Measurements from ENCODE around the gene HLA-DQA1. TPM values are rescaled to one million over a fixed set of nuclear protein-coding genes. Genes with fewer than 3 reads are reported as not detected.
"Not testable (repeated sequence)": the region's sequence is repeated elsewhere in the genome, so short reads cannot be mapped to it uniquely, and the experiment has no call there.

The HLA-DQA1 gene
- polyA plus RNA-seq, 3 donors = 1.7 to 4.5 (median 2.5) TPM

GRCh38 chr6:32615885-32616532 lies 21.2 kb upstream of the HLA-DQA1 start:
- no peak for DNase-seq

DNA sequence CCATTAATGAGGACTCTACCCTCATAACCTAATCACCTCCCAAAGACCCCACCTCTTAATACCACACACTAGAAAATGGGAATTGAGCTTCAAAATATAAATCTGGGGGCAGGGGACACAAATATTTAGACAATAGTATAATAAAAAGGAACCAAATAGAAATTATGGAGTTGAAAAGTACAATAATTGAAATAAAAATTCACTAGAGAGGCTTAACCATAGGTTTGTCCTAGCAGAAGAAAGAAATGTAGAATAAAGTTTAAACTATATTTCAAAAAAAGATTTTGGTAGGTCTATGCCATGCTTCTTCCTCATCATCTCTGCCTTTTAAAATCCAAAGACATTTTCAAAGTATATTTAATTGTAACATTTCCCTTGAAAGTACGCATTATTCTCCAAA lies 19.5 kb upstream of the HLA-DQA1 start:
- DNase-seq = no peak

DNA sequence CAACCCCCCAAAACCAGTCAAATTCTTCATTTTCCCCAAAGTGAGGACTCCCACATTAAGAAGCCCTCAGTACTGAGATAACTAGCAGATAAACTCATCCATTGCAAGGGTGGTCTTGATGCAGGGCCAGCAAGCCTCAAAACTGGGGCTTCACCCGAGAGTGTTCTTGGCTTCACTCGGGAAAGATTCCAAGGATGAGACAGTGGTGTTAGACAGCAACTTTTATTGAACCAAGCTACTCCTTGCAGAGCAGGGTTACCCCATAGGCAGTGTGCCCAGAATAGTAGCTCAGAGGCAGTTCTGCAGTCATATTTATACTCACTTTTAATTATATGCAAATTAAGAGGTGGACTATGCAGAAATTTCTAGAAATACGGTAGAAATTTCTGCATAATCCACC lies 15.8 kb upstream of the HLA-DQA1 start:
- no peak for DNase-seq

GRCh38 chr6:32622545-32623401 lies 14.4 kb upstream of the HLA-DQA1 start:
- DNase-seq = peak; percentile 34

- no peak for DNase-seq
These were observed 13.5 kb upstream of the HLA-DQA1 start for GRCh38 chr6:32623693-32624092.

- no peak for DNase-seq
These were observed 12.6 kb upstream of the HLA-DQA1 start for GRCh38 chr6:32624565-32624964.

DNA sequence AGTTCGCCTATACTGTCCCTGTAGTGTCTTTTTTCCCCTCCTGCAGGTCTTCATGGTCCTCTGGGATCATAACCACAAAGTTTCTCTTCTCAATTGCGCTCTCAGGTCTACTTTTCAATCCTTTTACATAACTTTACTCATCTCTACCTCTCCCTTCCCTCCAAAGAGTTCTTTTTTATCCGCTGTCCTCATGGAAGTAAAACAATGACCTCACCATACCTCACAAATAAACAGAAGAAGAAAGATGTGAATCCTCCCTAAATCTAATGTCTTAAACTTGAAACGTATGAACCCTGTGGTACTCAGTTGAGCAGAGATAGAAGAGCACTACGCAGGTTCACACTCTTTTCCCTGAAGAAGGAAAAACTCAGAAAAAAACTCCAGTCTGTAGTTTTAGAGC lies 12.1 kb upstream of the HLA-DQA1 start:
- DNase-seq = no peak

GRCh38 chr6:32627249-32627648 lies 10.0 kb upstream of the HLA-DQA1 start:
- DNase-seq = no peak

GRCh38 chr6:32627831-32628230 lies 9.4 kb upstream of the HLA-DQA1 start:
- no peak for DNase-seq

DNA sequence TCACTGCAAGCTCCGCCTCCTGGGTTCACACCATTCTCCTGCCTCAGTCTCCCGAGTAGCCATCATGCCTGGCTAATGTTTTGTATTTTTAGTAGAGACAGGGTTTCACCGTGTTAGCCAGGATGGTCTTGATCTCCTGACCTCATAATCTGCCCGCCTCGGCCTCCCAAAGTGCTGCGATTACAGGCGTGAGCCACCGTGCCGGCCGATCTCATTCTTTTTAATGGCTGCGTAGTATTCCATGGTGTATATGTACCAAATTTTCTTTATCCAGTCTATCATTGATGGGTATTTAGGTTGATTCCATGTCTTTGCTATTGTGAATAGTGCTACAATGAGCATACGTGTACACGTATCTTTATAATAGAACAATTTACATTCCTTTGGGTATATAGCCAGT lies 7.4 kb upstream of the HLA-DQA1 start:
- not testable (repeated sequence) for DNase-seq

GRCh38 chr6:32635526-32636123 lies 1.6 kb upstream of the HLA-DQA1 start:
- no peak for DNase-seq

GRCh38 chr6:32637883-32638282 lies 677 bp downstream of the HLA-DQA1 start:
- DNase-seq = no peak

- DNase-seq = no peak
These were observed 1.5 kb downstream of the HLA-DQA1 start for GRCh38 chr6:32638532-32639219.

DNA sequence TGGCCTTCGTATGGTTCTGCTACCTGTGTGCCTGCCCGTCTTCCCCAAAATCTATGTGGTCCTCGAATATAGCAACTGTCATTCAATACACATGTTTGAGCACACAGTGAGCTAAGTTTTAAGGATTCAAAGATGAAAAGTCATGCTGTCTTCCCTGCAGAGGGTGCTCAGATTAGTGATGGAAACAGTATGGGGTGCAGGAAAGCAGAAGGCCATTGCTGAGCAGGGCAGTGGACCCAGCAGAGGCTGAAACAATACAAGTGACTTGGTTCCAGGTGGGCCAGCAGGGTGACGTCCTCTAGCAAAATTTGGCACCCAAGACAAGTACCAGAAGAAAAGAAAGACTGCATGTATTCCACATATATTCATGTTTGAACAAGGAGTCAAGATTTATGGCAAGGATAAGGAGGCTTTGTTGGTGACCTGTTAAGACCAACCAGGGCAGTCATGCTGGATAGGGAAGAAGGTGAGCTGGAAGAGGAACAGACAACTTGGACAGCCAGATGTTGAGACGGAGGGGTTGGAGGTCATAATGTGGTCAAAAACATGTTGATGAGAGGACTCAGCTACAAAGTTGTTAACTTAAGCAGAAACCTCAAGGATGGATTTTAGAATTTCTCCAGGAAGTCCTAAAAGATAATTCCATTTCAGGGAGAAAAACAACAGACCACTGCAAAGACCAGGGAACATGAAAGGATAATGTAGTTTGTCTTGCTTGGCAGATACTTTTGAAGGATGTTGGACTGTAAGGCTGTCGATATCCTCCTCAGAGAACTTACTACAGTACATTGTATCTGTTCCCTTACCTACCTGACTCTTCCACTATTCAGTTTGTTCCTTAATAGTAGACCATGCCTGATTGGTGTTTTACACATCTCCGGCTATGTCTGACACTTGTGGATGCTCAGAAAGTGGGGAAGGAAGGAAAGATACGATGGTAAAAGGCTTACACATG lies 2.5 kb downstream of the HLA-DQA1 start:
- DNase-seq = no peak

GRCh38 chr6:32641122-32641521 lies 3.9 kb downstream of the HLA-DQA1 start:
- DNase-seq = no peak

DNA sequence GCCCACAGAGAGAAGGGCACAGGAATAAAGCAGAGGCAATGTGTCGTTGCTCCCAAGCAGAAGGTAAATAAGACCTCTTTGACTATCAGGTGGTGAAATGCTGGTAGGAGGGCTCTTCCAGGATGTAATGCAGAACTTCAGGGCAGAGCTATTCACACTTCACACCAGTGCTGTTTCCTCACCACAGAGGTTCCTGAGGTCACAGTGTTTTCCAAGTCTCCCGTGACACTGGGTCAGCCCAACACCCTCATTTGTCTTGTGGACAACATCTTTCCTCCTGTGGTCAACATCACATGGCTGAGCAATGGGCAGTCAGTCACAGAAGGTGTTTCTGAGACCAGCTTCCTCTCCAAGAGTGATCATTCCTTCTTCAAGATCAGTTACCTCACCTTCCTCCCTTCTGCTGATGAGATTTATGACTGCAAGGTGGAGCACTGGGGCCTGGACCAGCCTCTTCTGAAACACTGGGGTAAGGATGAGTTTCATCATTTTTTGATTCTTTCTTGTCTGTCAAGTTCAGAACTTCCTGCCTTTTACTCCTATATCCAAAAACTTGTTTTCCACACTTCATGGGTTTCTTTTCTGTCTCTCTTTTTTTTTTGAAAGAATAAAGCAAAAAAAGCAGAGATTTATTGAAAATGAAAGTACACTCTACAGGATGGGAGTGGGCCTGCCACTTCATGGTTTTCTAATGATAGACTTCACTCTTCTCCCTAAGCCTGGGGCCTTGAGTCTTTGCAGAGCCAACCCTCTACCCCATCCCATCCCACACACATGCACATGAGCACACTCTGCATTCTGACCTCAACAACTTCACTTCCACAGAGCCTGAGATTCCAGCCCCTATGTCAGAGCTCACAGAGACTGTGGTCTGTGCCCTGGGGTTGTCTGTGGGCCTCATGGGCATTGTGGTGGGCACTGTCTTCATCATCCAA lies 4.8 kb downstream of the HLA-DQA1 start:
- DNase-seq = not testable (repeated sequence)

DNA sequence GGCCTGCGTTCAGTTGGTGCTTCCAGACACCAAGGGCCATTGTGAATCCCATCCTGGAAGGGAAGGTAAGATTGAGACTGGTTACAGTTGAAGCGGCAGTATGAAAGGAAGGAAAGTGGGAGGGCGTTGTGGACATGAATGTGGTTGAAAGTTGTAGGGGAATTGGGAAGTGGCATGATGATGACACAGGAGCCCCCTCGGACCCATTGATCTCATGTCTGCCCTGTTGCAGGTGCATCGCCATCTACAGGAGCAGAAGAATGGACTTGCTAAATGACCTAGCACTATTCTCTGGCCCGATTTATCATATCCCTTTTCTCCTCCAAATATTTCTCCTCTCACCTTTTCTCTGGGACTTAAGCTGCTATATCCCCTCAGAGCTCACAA lies 5.5 kb downstream of the HLA-DQA1 start:
- DNase-seq = no peak

DNA sequence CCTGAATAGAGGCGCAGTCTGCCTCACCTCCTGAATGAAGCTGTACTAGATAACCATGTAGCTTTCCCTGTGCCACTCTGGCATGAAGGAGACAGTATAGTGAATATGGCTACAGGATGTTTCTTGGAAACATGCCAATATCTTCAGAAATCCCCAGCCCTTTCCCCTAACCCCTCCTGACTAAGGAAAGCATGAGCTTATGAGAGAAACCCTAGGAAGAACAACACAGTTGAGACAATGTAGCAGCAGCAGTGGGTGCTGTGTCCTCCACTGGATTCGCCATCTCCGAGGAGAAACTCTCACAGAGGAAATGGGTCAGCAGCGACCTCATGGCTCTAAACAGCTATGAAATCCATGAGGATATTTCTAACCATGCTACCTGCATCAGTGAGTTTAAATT lies 6.7 kb downstream of the HLA-DQA1 start:
- DNase-seq = no peak

DNA sequence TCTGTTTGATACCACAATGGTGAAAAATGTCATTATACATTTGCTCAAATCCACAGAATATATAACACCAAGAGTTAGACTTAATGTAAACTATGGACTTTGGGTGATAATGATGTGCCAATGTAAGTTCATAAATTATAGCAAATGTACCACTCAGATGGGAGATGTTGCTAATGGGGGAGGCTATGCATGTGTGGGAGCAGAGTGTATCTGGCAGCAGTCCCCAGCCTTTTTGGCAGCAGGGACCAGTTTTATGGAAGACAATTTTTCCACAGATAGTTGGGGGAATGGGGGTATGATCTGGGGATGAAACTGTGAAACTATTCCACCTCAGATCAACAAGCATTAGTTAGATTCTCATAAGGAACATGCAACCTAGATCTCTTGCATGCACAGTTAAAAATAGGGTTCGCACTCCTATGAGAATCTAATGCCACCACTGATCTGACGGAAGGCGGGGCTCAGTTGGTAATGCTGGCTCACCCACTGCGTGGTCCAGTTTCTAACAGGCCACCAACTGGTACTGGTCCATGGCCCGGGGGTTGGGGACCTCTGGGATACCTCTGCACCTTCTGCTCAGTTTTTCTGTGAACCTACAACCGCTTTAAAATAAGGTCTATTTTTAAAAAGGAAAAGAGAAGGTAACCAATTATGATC lies 8.0 kb downstream of the HLA-DQA1 start:
- DNase-seq = no peak
